Measurements from ENCODE around the gene SLC37A1. TPM values are rescaled to one million over a fixed set of nuclear protein-coding genes. Genes with fewer than 3 reads are reported as not detected.

Gene SLC37A1
- polyA plus RNA-seq, 1 donor: 2.7 TPM

Other genes with a start within 250 kb of the SLC37A1 start
- gene TFF3, start 198.4 kb upstream of the SLC37A1 start, polyA plus RNA-seq (ENCODE audit: insufficient read length): 1.7 TPM
- gene TFF2, start 162.9 kb upstream of the SLC37A1 start, polyA plus RNA-seq (ENCODE audit: insufficient read length): not detected
- gene TFF1, start 147.3 kb upstream of the SLC37A1 start, polyA plus RNA-seq (ENCODE audit: insufficient read length): not detected
- gene TMPRSS3, start 117.8 kb upstream of the SLC37A1 start, polyA plus RNA-seq (ENCODE audit: insufficient read length): not detected
- gene UBASH3A, start 110.0 kb upstream of the SLC37A1 start, polyA plus RNA-seq (ENCODE audit: insufficient read length): 0.11 TPM
- 0.20 TPM for gene RSPH1, start 17.6 kb upstream of the SLC37A1 start, polyA plus RNA-seq (ENCODE audit: insufficient read length)
- gene PDE9A, start 139.8 kb downstream of the SLC37A1 start, polyA plus RNA-seq (ENCODE audit: insufficient read length): 7.8 TPM

Data from forelimb muscle (tissue), 1 donor.